ENCODE measurements around the gene GFRA4. TPM values are rescaled to one million over a fixed set of nuclear protein-coding genes. Genes with fewer than 3 reads are reported as not detected.

The GFRA4 gene
- total RNA-seq, 4 donors from 2014 or later, result not detected

DNA sequence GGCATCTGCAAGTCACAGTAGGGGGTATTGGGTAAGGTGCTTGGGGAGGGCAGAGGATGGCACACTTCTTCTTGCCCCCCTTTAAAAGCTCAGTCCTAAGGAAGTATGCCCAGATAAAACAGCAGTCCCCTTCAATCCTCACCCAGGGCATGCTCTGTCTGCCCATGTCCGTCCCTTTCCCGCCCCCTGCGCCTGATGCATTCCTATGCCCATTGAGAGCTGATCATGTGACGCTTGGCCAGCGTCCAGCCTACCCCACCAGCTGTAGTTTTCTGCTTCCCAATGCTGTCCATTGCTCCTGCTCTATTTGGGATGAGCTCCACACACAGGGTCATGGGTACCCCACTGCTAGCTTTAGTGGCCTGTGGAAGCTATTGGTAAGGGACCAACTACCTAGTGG lies 40.9 kb upstream of the GFRA4 start:
- H3K4me3 ChIP-seq, result no peak overlapping the region
- H3K27me3 ChIP-seq, result no peaks in the 10 kb centered on the region
- no peak for DNase-seq
- no peaks in the 10 kb centered on the region for H3K4me1 ChIP-seq
- H3K9me3 ChIP-seq, result no peaks in the 10 kb centered on the region
- intact Hi-C loops (cut with DNase I), result no loop called here
- TF ChIP-seq POLR2A (IDR thresholded peaks at IDR 0.05), result no peak
- TF ChIP-seq, protein P1, sequence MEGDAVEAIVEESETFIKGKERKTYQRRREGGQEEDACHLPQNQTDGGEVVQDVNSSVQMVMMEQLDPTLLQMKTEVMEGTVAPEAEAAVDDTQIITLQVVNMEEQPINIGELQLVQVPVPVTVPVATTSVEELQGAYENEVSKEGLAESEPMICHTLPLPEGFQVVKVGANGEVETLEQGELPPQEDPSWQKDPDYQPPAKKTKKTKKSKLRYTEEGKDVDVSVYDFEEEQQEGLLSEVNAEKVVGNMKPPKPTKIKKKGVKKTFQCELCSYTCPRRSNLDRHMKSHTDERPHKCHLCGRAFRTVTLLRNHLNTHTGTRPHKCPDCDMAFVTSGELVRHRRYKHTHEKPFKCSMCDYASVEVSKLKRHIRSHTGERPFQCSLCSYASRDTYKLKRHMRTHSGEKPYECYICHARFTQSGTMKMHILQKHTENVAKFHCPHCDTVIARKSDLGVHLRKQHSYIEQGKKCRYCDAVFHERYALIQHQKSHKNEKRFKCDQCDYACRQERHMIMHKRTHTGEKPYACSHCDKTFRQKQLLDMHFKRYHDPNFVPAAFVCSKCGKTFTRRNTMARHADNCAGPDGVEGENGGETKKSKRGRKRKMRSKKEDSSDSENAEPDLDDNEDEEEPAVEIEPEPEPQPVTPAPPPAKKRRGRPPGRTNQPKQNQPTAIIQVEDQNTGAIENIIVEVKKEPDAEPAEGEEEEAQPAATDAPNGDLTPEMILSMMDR (IDR thresholded peaks at IDR 0.05), result no peak
- no peak overlapping the region for H3K27ac ChIP-seq
- WGBS, 2 donors, result 69% methylated on average over 5 of the region's 5 CpGs; no CpG with 5 or more reads in 1 of the 2 donors
- no peaks in the 10 kb centered on the region for H3K36me3 ChIP-seq

DNA sequence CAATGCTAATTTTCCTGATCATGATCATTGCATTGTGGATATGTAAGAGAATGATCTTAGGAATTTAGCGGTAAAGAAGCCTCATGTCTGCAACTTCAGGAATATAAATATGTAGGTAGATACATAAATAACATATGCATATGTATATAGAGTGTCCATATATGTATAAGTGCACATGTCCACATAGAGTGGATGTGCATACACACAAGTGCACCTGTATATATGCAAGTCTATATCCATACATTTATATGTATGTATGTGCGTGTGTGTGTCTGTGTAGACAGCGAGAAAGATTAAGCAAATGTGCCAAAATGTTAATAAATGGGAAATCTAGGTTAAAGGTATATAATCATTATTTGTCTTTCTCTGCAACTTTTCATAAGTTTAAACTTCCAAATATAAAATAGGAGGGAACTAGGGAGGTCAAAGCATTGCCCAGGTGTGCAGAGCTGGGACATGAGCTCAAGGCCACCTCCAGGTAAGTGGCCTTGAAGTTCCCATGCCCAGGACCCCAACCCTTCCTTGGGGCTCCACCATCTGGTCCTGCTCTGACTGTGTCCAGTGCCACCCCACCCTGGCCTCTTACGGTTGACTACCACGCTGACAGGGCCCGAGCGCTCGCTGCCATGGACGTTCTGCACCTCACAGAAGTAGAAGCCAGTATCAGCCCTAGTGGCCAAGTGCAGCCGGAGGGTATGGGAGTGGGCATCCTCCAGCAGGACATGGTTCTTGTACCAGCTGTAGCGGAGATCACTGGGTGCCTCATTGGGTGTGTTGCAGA lies 39.6 kb upstream of the GFRA4 start:
- H3K9me3 ChIP-seq, result no peaks in the 10 kb centered on the region
- WGBS, 2 donors, result 81 to 87% methylated on average over 3 to 9 of the region's 11 CpGs
- H3K27me3 ChIP-seq, result no peaks in the 10 kb centered on the region

DNA sequence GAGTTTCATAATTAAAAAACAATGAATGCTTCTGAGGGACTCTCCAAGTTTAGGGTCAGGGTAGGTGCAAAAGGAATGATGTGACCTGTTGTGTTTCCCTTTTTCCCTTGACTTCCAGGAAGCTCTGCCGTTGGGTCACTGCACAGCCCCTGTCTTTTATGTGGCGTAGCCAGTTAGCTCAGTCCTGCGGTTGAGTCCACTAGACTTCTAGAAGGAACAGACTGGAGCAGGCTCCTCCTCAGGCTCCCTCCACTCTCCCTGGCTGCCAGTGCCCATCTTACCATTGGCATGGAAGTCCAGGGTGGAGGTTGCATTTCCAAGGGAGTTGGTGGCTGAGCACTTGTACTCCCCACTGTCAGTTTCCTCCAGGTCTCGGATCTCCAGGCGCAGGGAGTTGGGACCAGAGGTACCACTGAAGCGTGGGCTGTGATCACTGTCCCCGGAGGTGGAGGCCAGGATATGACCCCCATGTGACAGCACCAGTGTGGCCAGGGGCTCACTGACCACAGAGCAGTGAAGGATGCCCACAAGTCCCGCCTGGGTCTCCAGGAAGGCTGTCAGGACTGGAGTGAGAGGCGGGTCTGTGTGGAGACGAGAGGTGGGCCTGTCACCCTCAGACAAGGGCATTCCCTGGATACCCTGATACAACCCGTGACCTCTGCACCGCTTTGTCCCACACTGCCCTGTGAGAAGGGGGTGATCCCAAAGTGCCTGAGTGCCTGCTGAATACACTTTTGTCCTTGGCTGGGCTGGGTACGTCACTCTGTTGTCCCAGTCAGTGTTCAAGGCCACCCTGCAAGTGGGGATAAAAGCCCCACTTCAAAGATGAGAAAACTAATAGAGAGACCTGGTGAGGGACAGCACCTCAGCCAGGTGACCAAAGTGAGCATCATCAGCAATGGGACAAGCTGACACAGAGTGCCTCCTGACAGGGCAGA lies 38.1 kb upstream of the GFRA4 start:
- 79 to 100% methylated on average over 1 to 7 of the region's 13 CpGs for WGBS, 2 donors
- H3K4me3 ChIP-seq, result no peak overlapping the region

More for the DNA sequence above, 39.6 kb upstream of the GFRA4 start:
- intact Hi-C loops (cut with DNase I), result no loop called here
- Histone ChIP-seq H3K27ac (no peak overlapping the region), H3K4me1 (no peaks in the 10 kb centered on the region), H3K4me3 (no peak overlapping the region), H3K36me3 (no peaks in the 10 kb centered on the region)
- TF ChIP-seq, protein P1 (IDR thresholded peaks at IDR 0.05), result no peak
- TF ChIP-seq POLR2A (IDR thresholded peaks at IDR 0.05), result no peak
- DNase-seq, result no peak

DNA sequence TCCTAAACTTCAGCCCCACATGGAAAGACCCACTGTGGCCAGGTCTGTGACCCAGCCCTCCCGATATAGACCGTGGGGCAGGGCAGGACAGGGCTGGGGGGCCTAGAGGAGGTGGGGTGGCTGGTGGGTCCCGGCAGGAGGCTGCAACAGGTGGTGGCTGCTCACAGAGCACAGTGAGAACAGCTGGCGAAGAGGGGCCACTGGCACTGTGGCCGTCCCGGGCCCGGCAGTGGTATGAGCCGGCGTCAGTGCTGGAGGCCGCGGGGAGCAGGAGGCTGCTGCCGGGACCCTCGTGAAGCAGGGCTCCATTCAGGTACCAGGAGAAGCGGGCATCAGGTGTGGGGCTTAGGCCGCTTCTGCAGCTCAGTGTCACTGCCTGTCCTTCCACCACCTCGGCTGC lies 35.8 kb upstream of the GFRA4 start:
- H3K4me1 ChIP-seq, result no peaks in the 10 kb centered on the region
- intact Hi-C loops (cut with DNase I), result no loop called here
- no peaks in the 10 kb centered on the region for H3K27me3 ChIP-seq
- no peak for DNase-seq
- no peaks in the 10 kb centered on the region for H3K36me3 ChIP-seq
- H3K27ac ChIP-seq, result no peak overlapping the region
- no peak overlapping the region for H3K4me3 ChIP-seq
- TF ChIP-seq POLR2A (IDR thresholded peaks at IDR 0.05), result no peak
- WGBS, 2 donors, result 84 to 85% methylated on average over 4 to 5 of the region's 16 CpGs
- H3K9me3 ChIP-seq, result no peaks in the 10 kb centered on the region

More for the DNA sequence above, 38.1 kb upstream of the GFRA4 start:
- H3K27me3 ChIP-seq, result no peaks in the 10 kb centered on the region
- intact Hi-C loops (cut with DNase I), result no loop called here
- no peaks in the 10 kb centered on the region for H3K9me3 ChIP-seq
- H3K27ac ChIP-seq, result no peak overlapping the region
- no peak for TF ChIP-seq POLR2A (IDR thresholded peaks at IDR 0.05)
- TF ChIP-seq, protein P1 (IDR thresholded peaks at IDR 0.05), result no peak
- no peak for DNase-seq
- no peaks in the 10 kb centered on the region for H3K4me1 ChIP-seq
- no peaks in the 10 kb centered on the region for H3K36me3 ChIP-seq

DNA sequence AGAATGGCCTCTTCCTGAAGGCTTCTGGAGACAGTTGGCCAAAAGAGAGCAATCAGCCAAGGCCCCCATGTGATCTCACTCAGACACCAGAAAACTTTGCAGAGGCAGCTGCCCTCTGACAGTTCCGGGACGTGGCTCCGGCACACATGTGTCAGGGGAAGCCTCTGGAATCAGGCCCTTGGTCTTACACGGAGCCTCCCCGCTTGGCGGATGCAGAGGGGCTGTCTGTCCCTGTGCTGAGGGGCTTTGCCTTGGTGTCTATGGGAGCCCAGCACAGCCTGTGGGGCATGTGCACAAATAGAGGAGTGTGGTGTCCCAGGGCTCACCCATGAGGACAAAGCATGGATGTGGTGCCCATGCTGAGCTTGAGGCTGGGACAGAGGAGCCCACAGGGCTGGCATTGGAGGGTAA lies 35.4 kb upstream of the GFRA4 start:
- H3K27ac ChIP-seq, result no peak overlapping the region
- no peak for TF ChIP-seq POLR2A (IDR thresholded peaks at IDR 0.05)
- TF ChIP-seq, protein P1 (IDR thresholded peaks at IDR 0.05), result no peak

More for the DNA sequence above, 35.4 kb upstream of the GFRA4 start:
- Histone ChIP-seq H3K9me3 (no peaks in the 10 kb centered on the region), H3K36me3 (no peaks in the 10 kb centered on the region), H3K27me3 (no peaks in the 10 kb centered on the region), H3K4me3 (no peak overlapping the region), H3K4me1 (no peaks in the 10 kb centered on the region)
- intact Hi-C loops (cut with DNase I), result no loop called here
- no peak for DNase-seq
- 80% methylated on average over 1 of the region's 6 CpGs; no CpG with 5 or more reads in 1 of the 2 donors for WGBS, 2 donors
